ENCODE data around the gene CATSPERB. TPM values are rescaled to one million over a fixed set of nuclear protein-coding genes. Genes with fewer than 3 reads are reported as not detected.

The CATSPERB gene
- polyA plus RNA-seq (2013, experiment 1 of 4): not detected
- not detected for polyA plus RNA-seq (2013, experiment 2 of 4)
- not detected for polyA plus RNA-seq (2013, experiment 3 of 4)
- polyA plus RNA-seq (2013, experiment 4 of 4): not detected

GRCh38 chr14:91731986-91732385 lies at the start of gene CATSPERB:
Gene CATSPERB, minus strand, starts transcription at chr14:91732086. Its CDS starts 2,607 bp downstream, at chr14:91729479.
- H3K27me3 ChIP-seq (ENCODE audit: control insufficient read depth, insufficient read depth, low read length, poor library complexity, severe bottlenecking): no peaks in the 10 kb centered on the region
- H3K4me1 ChIP-seq (ENCODE audit: control insufficient read depth, insufficient read depth, low read length): no peaks in the 10 kb centered on the region
- no peaks in the 10 kb centered on the region for H3K36me3 ChIP-seq (ENCODE audit: control insufficient read depth, insufficient read depth, low read length)
- WGBS, 2 experiments: 90% methylated on average over 2 of the region's 2 CpGs; no CpG with 5 or more reads in 1 of the 2 experiments
- H3K27ac ChIP-seq (ENCODE audit: insufficient read depth, low read depth, low read length, poor library complexity, severe bottlenecking): no peak within 1 kb of the TSS
- no peaks in the 10 kb centered on the region for H3K9me3 ChIP-seq (ENCODE audit: control insufficient read depth, low read length)
- no peak within 1 kb of the TSS for H3K4me3 ChIP-seq (ENCODE audit: insufficient read depth, low read depth, low read length)

- H3K4me3 ChIP-seq (ENCODE audit: insufficient read depth, low read depth, low read length): no peak overlapping the region
- no peak overlapping the region for H3K27ac ChIP-seq (ENCODE audit: insufficient read depth, low read depth, low read length, poor library complexity, severe bottlenecking)
- no peaks in the 10 kb centered on the region for H3K27me3 ChIP-seq (ENCODE audit: control insufficient read depth, insufficient read depth, low read length, poor library complexity, severe bottlenecking)
- no peaks in the 10 kb centered on the region for H3K9me3 ChIP-seq (ENCODE audit: control insufficient read depth, low read length)
- no peaks in the 10 kb centered on the region for H3K36me3 ChIP-seq (ENCODE audit: control insufficient read depth, insufficient read depth, low read length)
- 80 to 100% methylated on average over 1 to 2 of the region's 3 CpGs for WGBS, 2 experiments
- H3K4me1 ChIP-seq (ENCODE audit: control insufficient read depth, insufficient read depth, low read length): no peaks in the 10 kb centered on the region
These were observed 48.6 kb upstream of the CATSPERB start for GRCh38 chr14:91780452-91780851.

GRCh38 chr14:91778217-91778616 lies 46.3 kb upstream of the CATSPERB start:
- Histone ChIP-seq H3K27me3 (ENCODE audit: control insufficient read depth, insufficient read depth, low read length, poor library complexity, severe bottlenecking) (no peaks in the 10 kb centered on the region), H3K36me3 (ENCODE audit: control insufficient read depth, insufficient read depth, low read length) (no peaks in the 10 kb centered on the region), H3K4me1 (ENCODE audit: control insufficient read depth, insufficient read depth, low read length) (no peaks in the 10 kb centered on the region), H3K27ac (ENCODE audit: insufficient read depth, low read depth, low read length, poor library complexity, severe bottlenecking) (no peak overlapping the region), H3K4me3 (ENCODE audit: insufficient read depth, low read depth, low read length) (no peak overlapping the region), H3K9me3 (ENCODE audit: control insufficient read depth, low read length) (no peaks in the 10 kb centered on the region)
- WGBS, 2 experiments: 97 to 98% methylated on average over 2 of the region's 2 CpGs

GRCh38 chr14:91774140-91775096 lies 42.5 kb upstream of the CATSPERB start:
- Histone ChIP-seq H3K4me3 (ENCODE audit: insufficient read depth, low read depth, low read length) (no peak overlapping the region), H3K27me3 (ENCODE audit: control insufficient read depth, insufficient read depth, low read length, poor library complexity, severe bottlenecking) (no peaks in the 10 kb centered on the region)
- 87 to 93% methylated on average over 5 of the region's 5 CpGs for WGBS, 2 experiments

GRCh38 chr14:91770185-91770584 lies 38.3 kb upstream of the CATSPERB start:
- WGBS, 2 experiments: 91 to 98% methylated on average over 1 to 2 of the region's 2 CpGs
- Histone ChIP-seq H3K27me3 (ENCODE audit: control insufficient read depth, insufficient read depth, low read length, poor library complexity, severe bottlenecking) (no peaks in the 10 kb centered on the region), H3K4me1 (ENCODE audit: control insufficient read depth, insufficient read depth, low read length) (no peaks in the 10 kb centered on the region), H3K27ac (ENCODE audit: insufficient read depth, low read depth, low read length, poor library complexity, severe bottlenecking) (no peak overlapping the region), H3K9me3 (ENCODE audit: control insufficient read depth, low read length) (no peaks in the 10 kb centered on the region), H3K4me3 (ENCODE audit: insufficient read depth, low read depth, low read length) (no peak overlapping the region), H3K36me3 (ENCODE audit: control insufficient read depth, insufficient read depth, low read length) (no peaks in the 10 kb centered on the region)

More at GRCh38 chr14:91774140-91775096, 42.5 kb upstream of the CATSPERB start:
- no peaks in the 10 kb centered on the region for H3K4me1 ChIP-seq (ENCODE audit: control insufficient read depth, insufficient read depth, low read length)
- no peaks in the 10 kb centered on the region for H3K9me3 ChIP-seq (ENCODE audit: control insufficient read depth, low read length)
- H3K27ac ChIP-seq (ENCODE audit: insufficient read depth, low read depth, low read length, poor library complexity, severe bottlenecking): no peak overlapping the region
- no peaks in the 10 kb centered on the region for H3K36me3 ChIP-seq (ENCODE audit: control insufficient read depth, insufficient read depth, low read length)

GRCh38 chr14:91755570-91756295 lies 23.8 kb upstream of the CATSPERB start:
- no peak overlapping the region for H3K27ac ChIP-seq (ENCODE audit: insufficient read depth, low read depth, low read length, poor library complexity, severe bottlenecking)
- no peaks in the 10 kb centered on the region for H3K27me3 ChIP-seq (ENCODE audit: control insufficient read depth, insufficient read depth, low read length, poor library complexity, severe bottlenecking)
- no peaks in the 10 kb centered on the region for H3K4me1 ChIP-seq (ENCODE audit: control insufficient read depth, insufficient read depth, low read length)
- 63 to 65% methylated on average over 3 to 4 of the region's 4 CpGs for WGBS, 2 experiments
- H3K36me3 ChIP-seq (ENCODE audit: control insufficient read depth, insufficient read depth, low read length): no peaks in the 10 kb centered on the region
- no peaks in the 10 kb centered on the region for H3K9me3 ChIP-seq (ENCODE audit: control insufficient read depth, low read length)
- no peak overlapping the region for H3K4me3 ChIP-seq (ENCODE audit: insufficient read depth, low read depth, low read length)

GRCh38 chr14:91754819-91755218 lies 22.9 kb upstream of the CATSPERB start:
- H3K4me3 ChIP-seq (ENCODE audit: insufficient read depth, low read depth, low read length): no peak overlapping the region
- no peaks in the 10 kb centered on the region for H3K9me3 ChIP-seq (ENCODE audit: control insufficient read depth, low read length)
- no peaks in the 10 kb centered on the region for H3K4me1 ChIP-seq (ENCODE audit: control insufficient read depth, insufficient read depth, low read length)
- H3K36me3 ChIP-seq (ENCODE audit: control insufficient read depth, insufficient read depth, low read length): no peaks in the 10 kb centered on the region
- whole genome bisulfite sequencing, 2 experiments: 94 to 100% methylated on average over 1 of the region's 1 CpG
- no peaks in the 10 kb centered on the region for H3K27me3 ChIP-seq (ENCODE audit: control insufficient read depth, insufficient read depth, low read length, poor library complexity, severe bottlenecking)
- no peak overlapping the region for H3K27ac ChIP-seq (ENCODE audit: insufficient read depth, low read depth, low read length, poor library complexity, severe bottlenecking)

- WGBS, 2 experiments: 86 to 92% methylated on average over 1 of the region's 1 CpG
These were observed 22.3 kb upstream of the CATSPERB start for GRCh38 chr14:91754185-91754584.

GRCh38 chr14:91753501-91754128 lies 21.7 kb upstream of the CATSPERB start:
- H3K4me1 ChIP-seq (ENCODE audit: control insufficient read depth, insufficient read depth, low read length): no peaks in the 10 kb centered on the region
- H3K27ac ChIP-seq (ENCODE audit: insufficient read depth, low read depth, low read length, poor library complexity, severe bottlenecking): no peak overlapping the region
- no peaks in the 10 kb centered on the region for H3K27me3 ChIP-seq (ENCODE audit: control insufficient read depth, insufficient read depth, low read length, poor library complexity, severe bottlenecking)
- WGBS, 2 experiments: 75 to 84% methylated on average over 4 of the region's 4 CpGs
- H3K36me3 ChIP-seq (ENCODE audit: control insufficient read depth, insufficient read depth, low read length): no peaks in the 10 kb centered on the region
- no peak overlapping the region for H3K4me3 ChIP-seq (ENCODE audit: insufficient read depth, low read depth, low read length)
- H3K9me3 ChIP-seq (ENCODE audit: control insufficient read depth, low read length): no peaks in the 10 kb centered on the region

More at GRCh38 chr14:91754185-91754584, 22.3 kb upstream of the CATSPERB start:
- Histone ChIP-seq H3K4me3 (ENCODE audit: insufficient read depth, low read depth, low read length) (no peak overlapping the region), H3K4me1 (ENCODE audit: control insufficient read depth, insufficient read depth, low read length) (no peaks in the 10 kb centered on the region), H3K9me3 (ENCODE audit: control insufficient read depth, low read length) (no peaks in the 10 kb centered on the region), H3K27ac (ENCODE audit: insufficient read depth, low read depth, low read length, poor library complexity, severe bottlenecking) (no peak overlapping the region), H3K27me3 (ENCODE audit: control insufficient read depth, insufficient read depth, low read length, poor library complexity, severe bottlenecking) (no peaks in the 10 kb centered on the region), H3K36me3 (ENCODE audit: control insufficient read depth, insufficient read depth, low read length) (no peaks in the 10 kb centered on the region)
